ENCODE results near the gene KLRG1.

Gene KLRG1

GRCh38 chr12:9001233-9001632, 11.9 kb downstream of the KLRG1 start:
- Histone ChIP-seq H3K4me2 (ENCODE audit: low read length) (no peak overlapping the region), H3K36me3 (ENCODE audit: insufficient read depth, low read length) (no peaks in the 10 kb centered on the region), H3F3A (ENCODE audit: insufficient read depth, low read length) (no peaks in the 10 kb centered on the region), H3K79me2 (ENCODE audit: insufficient read depth, low read length) (no peaks in the 10 kb centered on the region), H3K27me3 (ENCODE audit: insufficient read depth, low read length) (no peaks in the 10 kb centered on the region), H4K20me1 (ENCODE audit: insufficient read depth, low read length) (no peaks in the 10 kb centered on the region), H3K9me3 (ENCODE audit: low read length) (no peaks in the 10 kb centered on the region), H2AFZ (ENCODE audit: low read length) (no peak overlapping the region), H3K27ac (ENCODE audit: low read depth, low read length, poor library complexity, severe bottlenecking) (no peak overlapping the region), H3K4me1 (ENCODE audit: insufficient read depth, low read length, severe bottlenecking) (no peaks in the 10 kb centered on the region), H3K9ac (ENCODE audit: low read length) (no peak overlapping the region), H3K9me2 (ENCODE audit: low read depth, low read length) (no peaks in the 10 kb centered on the region), H3K4me3 (ENCODE audit: low read depth, low read length, poor library complexity, severe bottlenecking) (no peak overlapping the region)
- TF ChIP-seq EZH2 (IDR thresholded peaks at IDR 0.05; ENCODE audit: borderline replicate concordance, low read length) (no peak), CTCF (IDR thresholded peaks at IDR 0.05; ENCODE audit: low read length) (no peak)

GRCh38 chr12:9002335-9002734, 13.0 kb downstream of the KLRG1 start:
- no peak overlapping the region for H3K4me2 ChIP-seq (ENCODE audit: low read length)
- no peak for TF ChIP-seq EZH2 (IDR thresholded peaks at IDR 0.05; ENCODE audit: borderline replicate concordance, low read length)
- no peak for TF ChIP-seq CTCF (IDR thresholded peaks at IDR 0.05; ENCODE audit: low read length)
- H3K27me3 ChIP-seq (ENCODE audit: insufficient read depth, low read length) = no peaks in the 10 kb centered on the region

GRCh38 chr12:9022592-9022991, 33.2 kb downstream of the KLRG1 start:
- Histone ChIP-seq H3K27ac (ENCODE audit: low read depth, low read length, poor library complexity, severe bottlenecking) (no peak overlapping the region), H3K27me3 (ENCODE audit: insufficient read depth, low read length) (no peaks in the 10 kb centered on the region), H4K20me1 (ENCODE audit: insufficient read depth, low read length) (no peaks in the 10 kb centered on the region), H3K36me3 (ENCODE audit: insufficient read depth, low read length) (no peaks in the 10 kb centered on the region), H2AFZ (ENCODE audit: low read length) (no peak overlapping the region), H3K9ac (ENCODE audit: low read length) (no peak overlapping the region), H3K4me1 (ENCODE audit: insufficient read depth, low read length, severe bottlenecking) (no peaks in the 10 kb centered on the region), H3K9me2 (ENCODE audit: low read depth, low read length) (no peaks in the 10 kb centered on the region), H3K9me3 (ENCODE audit: low read length) (peaks cover under 1% of the 10 kb centered on the region; the same call in 1 of the 2 replicates), H3K4me3 (ENCODE audit: low read depth, low read length, poor library complexity, severe bottlenecking) (no peak overlapping the region), H3F3A (ENCODE audit: insufficient read depth, low read length) (no peaks in the 10 kb centered on the region), H3K4me2 (ENCODE audit: low read length) (no peak overlapping the region), H3K79me2 (ENCODE audit: insufficient read depth, low read length) (no peaks in the 10 kb centered on the region)
- TF ChIP-seq CTCF (IDR thresholded peaks at IDR 0.05; ENCODE audit: low read length) (no peak), EZH2 (IDR thresholded peaks at IDR 0.05; ENCODE audit: borderline replicate concordance, low read length) (no peak)

More at GRCh38 chr12:9002335-9002734, 13.0 kb downstream of the KLRG1 start:
- Histone ChIP-seq H3F3A (ENCODE audit: insufficient read depth, low read length) (no peaks in the 10 kb centered on the region), H3K9me2 (ENCODE audit: low read depth, low read length) (no peaks in the 10 kb centered on the region), H3K9me3 (ENCODE audit: low read length) (no peaks in the 10 kb centered on the region), H3K9ac (ENCODE audit: low read length) (no peak overlapping the region), H2AFZ (ENCODE audit: low read length) (no peak overlapping the region), H3K4me3 (ENCODE audit: low read depth, low read length, poor library complexity, severe bottlenecking) (no peak overlapping the region), H3K27ac (ENCODE audit: low read depth, low read length, poor library complexity, severe bottlenecking) (no peak overlapping the region), H3K36me3 (ENCODE audit: insufficient read depth, low read length) (no peaks in the 10 kb centered on the region), H4K20me1 (ENCODE audit: insufficient read depth, low read length) (no peaks in the 10 kb centered on the region), H3K4me1 (ENCODE audit: insufficient read depth, low read length, severe bottlenecking) (no peaks in the 10 kb centered on the region), H3K79me2 (ENCODE audit: insufficient read depth, low read length) (no peaks in the 10 kb centered on the region)

Measured in OCI-LY1 (cell line).